CD4-positive, CD25-positive, alpha-beta regulatory T cell (primary cell): ENCODE data around the gene ZNF337. TPM values are rescaled to one million over a fixed set of nuclear protein-coding genes. Genes with fewer than 3 reads are reported as not detected.
A peak's percentile ranks its signal among the peaks of the same experiment; 100 is the strongest.

Experiments used
- ATAC-seq, 2 donors: fragments of 150-1000 bp; cut with Tn5 transposase; one replicate each; pipeline ENCODE4 v1.10.0; 2021; ENCODE audit warnings: low read depth in 2 of 2, moderate number of reproducible peaks in 2 of 2, moderate library complexity in 1 of 2
- DNase-seq, 3 donors: peaks; one replicate each; pipeline versions ENCODE4 v3.0.0 to v3.0.0-alpha.2; 2012 to 2022; ENCODE audit warnings: mixed read lengths in 1 of 3
- H3K27ac ChIP-seq: one replicate; pipeline ENCODE4 v1.7.0; 2013; ENCODE audit warnings: mild to moderate bottlenecking, low read length; ENCODE audit not compliant: insufficient read depth, poor library complexity, severe bottlenecking
- H3K27me3 ChIP-seq: one replicate; pipeline ENCODE4 v1.7.0; 2013; ENCODE audit warnings: low read length; ENCODE audit not compliant: control insufficient read depth, insufficient read depth
- H3K36me3 ChIP-seq: one replicate; pipeline ENCODE4 v1.7.0; 2013; ENCODE audit warnings: mild to moderate bottlenecking, low read length, moderate library complexity; ENCODE audit not compliant: control insufficient read depth, insufficient read depth
- H3K4me1 ChIP-seq: 2 replicates; pipeline ENCODE4 v1.7.0; 2013; ENCODE audit warnings: mild to moderate bottlenecking, low read length; ENCODE audit not compliant: insufficient read depth, control insufficient read depth, poor library complexity, severe bottlenecking
- H3K4me3 ChIP-seq: one replicate; pipeline ENCODE4 v1.7.0; 2013; ENCODE audit warnings: low read depth, mild to moderate bottlenecking, low read length, moderate library complexity
- H3K9me3 ChIP-seq, 2 experiments: 1 replicate in 1 of 2; 2 replicates in 1 of 2; pipeline ENCODE4 v1.7.0; 2013; ENCODE audit warnings: low read length in 2 of 2, mild to moderate bottlenecking in 1 of 2, moderate library complexity in 1 of 2; ENCODE audit not compliant: control insufficient read depth in 2 of 2
- H3K27ac Mint-ChIP-seq, 3 donors: one replicate each; pipeline ENCODE4 v1.8.0; 2020 to 2022; ENCODE audit warnings: mild to moderate bottlenecking in 3 of 3, mixed read lengths in 3 of 3, moderate library complexity in 2 of 3
- H3K27me3 Mint-ChIP-seq: one replicate; pipeline ENCODE4 v1.8.0; 2022; ENCODE audit warnings: mild to moderate bottlenecking, mixed read lengths
- H3K36me3 Mint-ChIP-seq: one replicate; pipeline ENCODE4 v1.8.0; 2020; ENCODE audit warnings: mixed read lengths
- H3K4me1 Mint-ChIP-seq, 4 donors: one replicate each; pipeline ENCODE4 v1.8.0; 2020 to 2022; ENCODE audit warnings: mixed read lengths in 4 of 4, mild to moderate bottlenecking in 1 of 4
- H3K4me3 Mint-ChIP-seq, 4 donors: one replicate each; pipeline ENCODE4 v1.8.0; 2020 to 2022; ENCODE audit warnings: mild to moderate bottlenecking in 4 of 4, mixed read lengths in 4 of 4, moderate library complexity in 3 of 4
- H3K9me3 Mint-ChIP-seq, 7 donors: one replicate each; pipeline ENCODE4 v1.8.0; 2020 to 2022; ENCODE audit warnings: mixed read lengths in 7 of 7, mild to moderate bottlenecking in 3 of 7, moderate library complexity in 2 of 7
- polyA plus RNA-seq, 4 donors: library from polyadenylated mRNA; unstranded; fragments of 300-500 nt; fragmentation: Illumina TruSeq; gene quantifications; one replicate each; pipeline ENCODE4 v1.2.3, GENCODE V29; 2021
- total RNA-seq: library from RNA; stranded (reverse); gene quantifications from one replicate; pipeline ENCODE4 v1.2.3, GENCODE V29; 2022

ZNF337 gene
- total and polyA plus RNA-seq, 5 donors from 2014 or later: 7.1 to 18.1 (median 11.6) TPM

DNA sequence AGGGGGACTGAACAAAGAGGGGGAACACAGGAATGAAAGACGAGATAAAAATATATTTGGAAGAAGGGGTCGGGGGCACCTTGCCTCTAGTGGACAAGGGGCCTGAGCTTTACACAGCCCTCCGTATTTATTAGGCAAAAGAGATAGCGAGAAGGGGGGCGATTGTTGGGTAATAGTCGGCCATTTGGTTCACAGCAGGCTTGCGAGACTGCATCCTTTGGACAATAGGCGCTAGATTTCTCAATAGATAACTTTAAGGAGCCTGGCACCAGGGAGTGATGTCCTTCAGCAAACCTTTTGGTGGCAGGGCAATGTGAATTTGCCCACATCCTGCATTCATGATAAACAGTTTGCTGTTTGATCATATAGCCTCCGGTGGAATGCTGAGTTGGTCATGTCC lies 69.9 kb downstream of the ZNF337 start:
- Mint-ChIP-seq H3K4me1 (peaks cover 5 to 30% (median 18%) of the 10 kb centered on the region in 4 donors), H3K36me3 (peaks cover 6% of the 10 kb centered on the region), H3K4me3 (no peak overlapping the region), H3K27ac (peak overlapping the region in 1 of 3 donors; percentile 18), H3K27me3 (no peaks in the 10 kb centered on the region), H3K9me3 (peaks cover 0 to 4% (median 3%) of the 10 kb centered on the region in 7 donors)
- DNase-seq (no peak), ATAC-seq (no peak)
- Histone ChIP-seq H3K4me3 (no peak overlapping the region), H3K27ac (no peak overlapping the region), H3K36me3 (no peaks in the 10 kb centered on the region), H3K27me3 (no peaks in the 10 kb centered on the region), H3K9me3 (no peaks in the 10 kb centered on the region), H3K4me1 (peaks cover 15% of the 10 kb centered on the region)

DNA sequence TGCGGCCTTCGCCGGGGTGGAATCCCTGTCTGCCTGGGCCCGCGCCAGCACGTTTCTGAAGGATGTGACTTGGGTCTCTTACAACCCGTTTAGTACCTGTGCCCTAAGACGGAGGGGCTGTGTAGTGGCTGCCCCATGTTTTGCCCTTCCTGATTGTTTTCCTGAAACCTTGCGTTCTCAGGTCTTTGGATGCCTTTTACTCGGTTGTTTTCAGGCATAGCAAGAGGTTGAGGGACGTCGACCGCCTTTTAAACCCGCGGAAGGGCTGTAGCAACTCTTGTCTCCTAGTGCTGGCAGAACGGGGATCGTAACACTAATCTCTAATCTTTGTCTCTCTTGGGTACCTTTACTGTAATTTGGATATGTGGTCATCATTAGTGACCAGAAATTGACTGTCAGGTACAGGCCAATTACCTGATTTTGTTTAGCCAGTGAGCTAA lies 72.1 kb downstream of the ZNF337 start:
- H3K4me1 Mint-ChIP-seq: peaks cover 11 to 31% (median 17%) of the 10 kb centered on the region in 4 donors
- H3K27ac Mint-ChIP-seq: peak overlapping the region; percentile 90 to 93 (median 91)
- no peaks in the 10 kb centered on the region for H3K36me3 ChIP-seq
- no peaks in the 10 kb centered on the region for H3K9me3 ChIP-seq
- peak overlapping the region; percentile 66 for H3K27ac ChIP-seq
- peaks cover 0 to 4% (median 0%) of the 10 kb centered on the region in 7 donors for H3K9me3 Mint-ChIP-seq
- peaks cover 15% of the 10 kb centered on the region for H3K4me1 ChIP-seq
- ATAC-seq (peak; percentile 10 to 16), DNase-seq (no peak)
- peaks cover 6% of the 10 kb centered on the region for H3K36me3 Mint-ChIP-seq
- peak overlapping the region; percentile 53 for H3K4me3 ChIP-seq
- H3K27me3 Mint-ChIP-seq: no peaks in the 10 kb centered on the region
- peak overlapping the region; percentile 96 to 97 (median 96) for H3K4me3 Mint-ChIP-seq
- H3K27me3 ChIP-seq: no peaks in the 10 kb centered on the region

Other genes starting within 250 kb of the ZNF337 start
- gene NINL, start 111.3 kb downstream of the ZNF337 start, total RNA-seq: 0.39 TPM
- under 1 TPM in 1 of 4 donors, not detected in 3; 0.42 TPM for gene NINL, start 111.3 kb downstream of the ZNF337 start, polyA plus RNA-seq
- gene NANP, start 72.8 kb downstream of the ZNF337 start, total RNA-seq: 1.1 TPM
- 1 to 10 TPM in 2 of 4 donors, under 1 TPM in 2; 0.66 to 1.1 (median 0.97) TPM for gene NANP, start 72.8 kb downstream of the ZNF337 start, polyA plus RNA-seq